ENCODE data around the gene SPEM2.
A peak's percentile ranks its signal among the peaks of the same experiment; 100 is the strongest.

SPEM2 gene

DNA sequence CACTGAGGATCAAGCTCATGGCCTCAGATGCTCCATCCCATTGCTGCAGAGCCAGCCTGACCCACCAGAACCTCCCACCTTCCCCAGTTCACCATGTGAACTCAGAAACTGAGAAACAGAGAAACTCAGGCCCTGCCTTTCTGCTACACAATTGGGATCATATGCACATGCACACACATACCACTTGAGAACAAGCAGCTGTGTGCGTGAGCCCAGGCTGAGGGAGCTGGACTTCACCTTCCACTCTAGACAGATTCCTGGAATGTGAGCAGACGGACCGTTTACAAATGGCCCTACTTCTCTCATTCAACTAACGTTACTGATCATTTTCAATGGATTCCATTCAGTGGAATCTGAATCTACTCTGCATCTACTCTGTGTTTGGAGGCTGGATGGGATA lies 1.7 kb upstream of the SPEM2 start:
- no peak for DNase-seq

DNA sequence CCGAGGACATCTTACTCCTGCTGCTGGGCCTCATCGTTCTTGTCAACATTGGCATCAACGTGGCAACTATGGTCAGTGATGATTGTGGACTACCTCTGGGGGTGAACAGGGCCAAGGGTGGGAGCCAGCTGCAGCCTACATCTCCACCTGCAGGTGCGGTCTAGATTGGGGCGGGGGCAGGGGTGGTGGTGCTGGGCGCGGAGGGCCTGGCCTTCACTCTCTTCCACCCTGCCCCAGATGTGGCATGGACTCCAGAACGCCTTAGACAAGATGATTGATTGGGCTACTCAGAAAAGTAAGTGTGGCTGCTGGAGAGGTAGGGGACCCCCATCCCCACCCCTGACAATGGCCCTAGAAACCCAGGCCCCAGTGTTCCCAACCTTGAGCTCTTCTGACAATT lies 340 bp downstream of the SPEM2 start:
- DNase-seq = no peak

DNA sequence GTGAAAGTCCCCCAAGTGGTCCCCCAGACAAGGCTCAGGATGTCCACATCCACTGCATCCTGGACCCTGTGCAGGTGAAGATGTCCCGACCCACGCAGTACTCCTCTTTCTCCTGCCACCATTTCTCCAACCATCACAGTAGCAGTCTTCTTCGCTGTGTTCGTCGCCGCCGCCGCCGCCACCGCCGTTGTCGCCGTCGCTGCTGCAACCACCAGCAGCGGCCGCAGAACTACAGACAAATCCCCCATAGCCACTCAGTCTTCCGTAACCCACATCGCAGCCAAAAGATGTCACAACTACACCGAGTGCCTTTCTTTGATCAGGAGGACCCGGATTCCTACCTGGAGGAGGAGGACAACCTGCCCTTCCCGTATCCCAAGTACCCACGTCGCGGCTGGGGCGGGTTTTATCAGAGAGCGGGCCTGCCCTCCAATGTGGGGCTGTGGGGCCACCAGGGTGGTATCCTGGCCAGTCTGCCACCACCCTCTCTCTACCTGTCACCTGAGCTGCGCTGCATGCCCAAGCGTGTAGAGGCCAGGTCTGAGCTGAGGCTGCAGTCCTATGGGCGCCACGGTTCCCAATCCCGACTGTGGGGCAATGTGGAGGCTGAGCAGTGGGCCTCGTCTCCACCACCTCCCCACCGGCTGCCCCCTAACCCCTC lies 917 bp downstream of the SPEM2 start:
- no peak for DNase-seq

DNA sequence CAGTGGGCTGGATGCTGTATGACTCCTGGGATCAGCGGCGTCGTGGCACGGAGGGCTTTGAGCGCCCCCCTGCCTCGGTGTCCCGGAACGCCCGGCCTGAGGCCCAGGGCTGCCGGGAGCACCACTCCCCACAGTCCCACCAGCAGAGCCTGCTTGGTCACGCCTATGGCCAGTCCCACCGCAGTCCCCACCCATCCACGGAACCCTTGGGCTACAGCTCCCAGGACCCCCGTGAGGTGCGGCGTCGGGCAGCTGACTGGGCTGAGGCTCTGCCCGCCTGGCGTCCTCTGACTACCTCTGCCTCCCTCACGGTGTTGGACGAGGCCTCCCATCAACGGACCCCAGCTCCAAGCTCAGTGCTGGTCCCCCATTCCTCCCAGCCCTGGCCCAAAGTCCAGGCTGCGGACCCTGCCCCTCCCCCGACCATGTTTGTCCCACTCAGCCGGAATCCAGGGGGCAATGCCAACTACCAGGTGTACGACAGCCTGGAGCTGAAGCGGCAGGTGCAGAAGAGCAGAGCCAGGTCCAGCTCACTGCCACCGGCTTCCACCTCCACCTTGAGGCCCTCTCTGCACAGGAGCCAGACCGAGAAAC lies 1.6 kb downstream of the SPEM2 start:
- DNase-seq = no peak

DNA sequence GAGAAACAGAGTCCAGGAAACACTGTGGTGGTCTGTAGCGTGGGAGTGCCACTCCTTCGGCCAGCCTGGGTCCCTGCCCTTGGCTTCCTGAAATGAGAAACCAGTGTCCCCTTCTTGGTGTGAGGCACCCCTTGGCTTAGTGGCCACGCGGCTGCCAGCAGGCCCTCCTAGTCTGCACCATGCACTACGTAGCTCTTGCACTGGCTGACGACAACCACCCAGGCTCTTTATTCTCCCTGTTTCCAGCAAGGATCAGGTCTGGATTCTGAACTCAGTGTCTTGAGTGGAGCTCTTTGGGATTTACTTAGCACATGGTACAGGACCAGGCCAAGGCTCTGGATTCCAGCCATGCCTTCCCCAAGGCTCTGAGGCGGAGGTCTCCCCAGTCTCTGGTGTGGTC lies 2.1 kb downstream of the SPEM2 start:
- DNase-seq = no peak

DNA sequence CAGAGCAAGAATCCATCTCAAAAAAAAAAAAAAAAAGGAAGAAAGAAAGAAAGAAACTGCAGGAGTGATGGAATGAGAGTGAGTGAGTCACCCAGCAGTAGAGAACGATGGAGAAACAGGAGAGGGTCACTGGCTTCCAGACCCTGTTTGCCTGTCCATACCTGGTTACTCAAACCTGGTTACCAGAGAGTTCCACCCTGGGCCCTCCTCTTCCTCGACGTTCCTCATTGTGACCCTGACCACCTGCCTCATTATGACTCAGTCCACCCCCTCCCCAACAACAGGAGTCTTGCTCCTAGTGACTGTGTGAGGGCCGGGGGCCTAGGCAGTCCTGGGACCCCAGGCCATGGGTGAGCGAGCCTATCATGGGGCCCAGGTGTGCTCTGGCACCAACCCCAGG lies 3.1 kb downstream of the SPEM2 start, which contains the start of gene SPEM3:
TSS of gene SPEM3 (plus strand) at position 301 of the 400 bp plus-strand sequence. CDS start at position 347, 46 bp downstream.
- DNase-seq = no peak

DNA sequence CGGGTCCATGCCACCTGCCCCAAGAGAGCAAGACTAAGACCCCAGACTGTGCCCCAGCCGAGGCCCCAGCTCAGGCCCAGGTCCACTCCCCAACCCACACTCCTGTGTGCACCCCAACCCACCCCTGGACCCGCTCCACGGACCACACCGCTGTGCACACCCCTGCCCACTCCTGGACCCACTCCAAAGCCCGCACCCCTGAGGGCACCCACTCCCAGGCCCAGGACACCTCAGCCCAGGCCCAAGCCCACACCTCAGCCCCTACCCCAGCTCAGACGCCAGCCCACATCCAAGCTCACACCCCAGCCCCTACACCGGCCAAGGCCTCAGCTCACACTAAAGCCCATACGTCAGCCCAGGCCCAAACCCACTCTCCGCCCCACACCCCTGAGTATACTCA lies 4.3 kb downstream of the SPEM2 start:
- DNase-seq = no peak

DNA sequence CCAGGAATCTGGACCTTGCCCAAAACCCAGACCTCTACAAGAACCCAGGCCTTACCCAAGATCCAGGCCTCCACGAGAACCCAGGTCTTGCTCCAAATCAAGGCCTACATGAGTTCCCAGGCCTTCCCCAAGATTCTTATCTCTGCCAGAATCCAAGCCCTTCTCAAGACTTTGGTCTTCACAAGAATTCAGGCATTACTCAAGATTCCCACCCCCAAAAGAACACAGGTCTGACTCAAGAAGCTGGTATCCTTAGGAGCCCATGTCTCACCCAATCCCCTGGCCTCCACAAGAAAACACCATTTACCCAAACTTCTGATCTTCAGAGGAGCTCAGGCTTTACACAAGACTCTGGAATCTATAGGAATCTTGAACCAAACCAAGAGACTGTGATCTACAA lies 5.8 kb downstream of the SPEM2 start:
- no peak for DNase-seq

DNA sequence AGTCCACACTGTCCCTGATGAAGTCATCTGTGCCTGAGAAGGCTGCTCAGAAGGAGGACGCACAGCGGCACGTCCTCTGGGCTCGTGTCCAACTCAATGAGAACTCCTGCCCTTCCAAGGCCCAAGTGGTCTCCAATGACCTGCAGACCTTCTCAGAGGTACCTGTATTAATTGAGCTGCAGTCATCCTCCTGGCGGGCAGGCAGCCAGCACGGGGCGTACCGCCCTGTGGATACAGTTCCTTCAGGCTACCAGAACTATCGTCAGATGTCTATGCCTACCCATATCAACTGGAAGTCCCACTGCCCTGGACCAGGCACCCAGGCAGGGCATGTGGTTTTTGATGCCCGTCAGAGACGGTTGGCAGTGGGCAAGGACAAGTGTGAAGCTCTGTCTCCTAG lies 6.9 kb downstream of the SPEM2 start:
- no peak for DNase-seq

DNA sequence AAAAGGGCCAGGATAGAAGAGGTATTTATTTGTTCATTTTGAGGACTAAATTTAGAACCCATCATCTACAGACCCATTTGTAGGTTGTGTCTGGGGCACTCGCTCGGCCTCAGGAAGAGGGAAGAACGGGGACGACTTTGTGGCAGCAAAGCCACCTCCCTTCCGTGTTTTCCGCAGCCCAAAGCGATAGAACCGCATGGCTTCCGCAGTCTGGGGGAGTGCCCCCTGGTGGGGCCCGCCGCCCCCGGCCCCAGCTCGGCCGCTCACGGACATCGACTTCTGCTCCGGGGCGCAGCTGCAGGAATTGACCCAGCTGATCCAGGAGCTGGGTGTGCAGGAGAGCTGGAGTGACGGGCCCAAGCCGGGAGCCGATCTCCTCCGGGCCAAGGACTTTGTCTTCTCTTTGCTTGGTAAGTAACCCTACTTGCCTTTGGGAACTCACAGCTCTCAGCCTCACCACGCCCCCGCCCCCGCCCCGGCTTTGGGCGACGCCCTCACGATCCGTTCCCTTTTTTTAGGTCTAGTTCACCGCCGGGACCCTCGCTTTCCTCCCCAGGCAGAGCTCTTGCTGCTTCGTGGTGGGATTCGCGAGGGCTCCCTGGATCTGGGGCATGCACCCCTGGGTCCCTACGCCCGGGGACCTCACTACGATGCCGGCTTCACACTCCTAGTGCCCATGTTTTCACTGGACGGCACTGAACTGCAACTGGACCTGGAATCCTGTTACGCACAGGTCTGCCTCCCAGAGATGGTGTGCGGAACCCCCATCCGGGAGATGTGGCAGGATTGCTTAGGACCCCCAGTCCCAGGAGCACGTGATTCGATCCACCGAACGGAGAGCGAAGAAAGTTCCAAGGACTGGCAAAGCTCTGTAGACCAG lies 10.5 kb downstream of the SPEM2 start:
- peak; percentile 67 for DNase-seq

DNA sequence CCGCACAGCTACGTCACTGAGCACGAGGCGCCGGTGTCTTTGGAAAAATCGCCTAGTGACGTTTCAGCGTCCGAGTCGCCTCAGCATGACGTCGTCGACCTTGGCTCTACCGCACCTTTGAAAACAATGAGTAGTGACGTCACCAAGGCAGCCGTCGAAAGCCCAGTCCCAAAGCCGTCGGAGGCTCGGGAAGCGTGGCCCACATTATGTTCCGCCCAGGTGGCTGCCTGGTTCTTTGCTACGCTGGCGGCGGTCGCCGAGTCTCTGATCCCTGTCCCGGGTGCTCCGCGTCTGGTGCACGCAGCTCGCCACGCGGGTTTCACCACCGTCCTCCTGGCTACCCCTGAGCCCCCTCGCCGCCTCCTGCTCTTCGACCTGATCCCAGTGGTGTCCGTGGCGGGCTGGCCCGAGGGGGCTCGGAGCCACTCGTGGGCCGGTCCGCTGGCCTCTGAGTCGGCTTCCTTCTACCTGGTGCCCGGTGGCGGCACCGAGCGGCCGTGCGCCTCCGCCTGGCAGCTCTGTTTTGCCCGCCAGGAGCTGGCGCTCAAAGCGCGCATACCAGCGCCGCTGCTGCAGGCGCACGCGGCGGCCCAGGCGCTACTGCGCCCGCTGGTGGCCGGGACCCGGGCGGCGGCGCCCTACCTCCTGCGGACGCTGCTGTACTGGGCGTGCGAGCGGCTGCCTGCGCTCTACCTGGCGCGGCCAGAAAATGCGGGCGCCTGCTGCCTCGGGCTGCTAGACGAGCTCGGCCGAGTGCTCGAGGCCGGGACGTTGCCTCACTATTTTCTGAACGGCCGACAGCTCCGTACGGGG lies 11.3 kb downstream of the SPEM2 start:
- peak; percentile 92 for DNase-seq

DNA sequence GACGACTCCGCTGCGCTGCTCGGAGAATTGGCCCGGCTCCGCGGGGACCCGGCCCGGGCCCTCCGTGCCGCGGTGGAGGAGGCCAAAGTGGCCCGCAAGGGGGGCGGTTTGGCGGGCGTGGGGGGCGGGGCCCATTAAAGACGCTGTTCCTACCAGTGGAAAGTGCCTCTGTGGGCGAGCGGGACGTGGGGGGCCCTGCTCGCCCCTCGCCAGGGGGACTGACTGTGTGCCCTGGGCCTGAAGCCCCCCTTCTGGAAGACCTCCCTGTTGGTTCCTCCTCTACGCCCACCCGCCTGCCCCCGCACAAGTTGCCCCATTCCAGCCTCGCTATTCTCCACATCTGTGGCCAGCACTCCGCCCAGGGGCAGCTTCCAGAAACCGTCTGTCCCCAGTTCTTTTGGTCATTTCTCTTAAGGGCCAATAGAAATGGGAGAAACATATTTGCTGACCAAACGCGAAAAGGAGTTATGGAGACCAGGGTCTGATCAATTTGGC lies 12.0 kb downstream of the SPEM2 start:
- DNase-seq = no peak

DNA sequence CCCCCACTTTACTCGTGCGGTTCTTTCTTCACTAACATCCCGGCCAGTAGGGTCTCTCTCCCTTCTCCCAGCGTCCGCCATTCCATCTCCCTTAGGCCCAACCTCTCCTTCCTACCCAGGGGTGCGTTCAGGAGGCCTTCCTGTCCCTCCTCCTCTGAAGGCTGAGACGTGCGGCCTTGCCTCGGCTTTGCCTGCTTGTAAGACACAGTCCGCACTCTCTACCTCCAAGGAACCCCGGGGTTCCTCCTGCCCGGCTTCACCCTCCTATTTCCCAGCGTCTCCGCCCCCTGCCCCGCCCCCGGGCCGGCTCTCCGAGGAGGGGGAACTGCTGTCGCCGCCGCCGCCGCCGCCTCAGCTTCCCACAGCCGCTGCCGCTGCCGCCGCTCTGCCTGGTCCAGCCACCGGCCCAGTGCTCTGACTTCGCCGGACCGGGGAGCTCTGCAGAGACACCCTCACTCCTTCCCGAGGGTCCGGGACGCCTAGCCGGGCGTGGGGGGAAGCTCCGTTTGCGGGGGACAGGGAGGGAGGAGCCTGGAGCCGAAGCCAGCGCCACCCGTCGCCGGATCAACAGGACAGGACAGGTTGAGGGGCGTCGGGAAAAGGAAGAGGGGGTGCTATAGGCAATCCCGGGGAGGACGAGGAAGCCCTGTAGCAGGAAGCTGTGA lies 12.7 kb downstream of the SPEM2 start:
- peak; percentile 52 for DNase-seq

DNA sequence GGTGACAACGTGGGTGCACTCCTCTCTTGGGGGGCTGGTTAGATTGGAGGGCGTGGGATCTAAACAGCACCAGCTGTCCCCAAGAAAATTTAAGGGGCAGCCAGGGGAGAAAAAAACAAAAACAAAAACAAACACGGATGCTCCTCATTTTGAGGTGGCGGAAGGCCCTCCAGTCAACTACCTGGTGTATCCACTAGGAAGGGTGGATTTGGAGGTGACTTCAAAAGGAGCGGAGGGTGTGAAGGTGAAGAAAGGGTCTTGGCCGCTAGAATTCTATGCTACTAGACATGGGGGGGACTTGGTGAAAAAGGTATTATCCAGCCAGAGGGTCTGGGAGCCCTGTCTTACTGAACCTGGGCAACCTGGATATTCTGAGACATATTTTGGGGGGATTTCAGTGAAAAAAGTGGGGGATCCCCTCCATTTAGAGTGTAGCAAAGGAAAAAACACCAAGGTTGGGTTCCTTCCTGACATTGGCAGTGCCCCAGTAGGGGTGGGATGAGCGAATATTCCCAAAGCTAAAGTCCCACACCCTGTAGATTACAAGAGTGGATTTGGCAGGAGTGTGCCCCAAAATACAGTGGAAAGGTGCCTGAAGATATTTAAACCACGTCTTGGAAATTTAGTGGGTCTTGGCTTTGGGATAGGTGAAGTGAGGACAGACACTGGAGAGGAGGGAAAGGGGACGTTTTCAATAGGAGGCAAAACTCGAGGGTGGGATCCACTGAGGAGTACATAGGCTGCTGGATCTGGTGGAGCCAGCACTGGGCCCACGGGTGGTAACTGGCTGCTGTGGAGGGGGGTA lies 13.4 kb downstream of the SPEM2 start:
- DNase-seq = no peak

DNA sequence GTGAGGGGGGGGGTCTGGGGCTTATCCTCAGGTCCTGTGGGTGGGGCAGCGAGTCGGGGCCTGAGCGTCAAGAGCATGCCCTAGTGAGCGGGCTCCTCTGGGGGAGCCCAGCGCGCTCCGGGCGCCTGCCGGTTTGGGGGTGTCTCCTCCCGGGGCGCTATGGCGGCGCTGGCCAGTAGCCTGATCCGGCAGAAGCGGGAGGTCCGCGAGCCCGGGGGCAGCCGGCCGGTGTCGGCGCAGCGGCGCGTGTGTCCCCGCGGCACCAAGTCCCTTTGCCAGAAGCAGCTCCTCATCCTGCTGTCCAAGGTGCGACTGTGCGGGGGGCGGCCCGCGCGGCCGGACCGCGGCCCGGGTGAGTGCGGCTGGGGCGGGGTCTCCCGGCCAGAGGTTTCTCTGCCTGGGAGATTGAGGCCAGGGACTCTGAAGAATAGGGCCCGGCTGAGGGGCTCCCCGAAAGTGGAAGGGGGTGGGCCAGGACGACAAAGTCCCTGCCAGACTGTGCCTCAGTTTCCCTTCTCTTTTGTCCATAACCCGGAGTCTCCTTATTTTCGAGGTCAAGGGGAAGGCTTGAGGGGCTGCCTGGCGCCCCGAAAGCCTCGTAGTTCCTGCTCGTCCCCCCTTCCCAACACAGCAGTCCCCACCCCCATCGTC lies 14.2 kb downstream of the SPEM2 start, which contains the start of gene FGF11:
TSS of gene FGF11 (plus strand) at position 51 of the 651 bp plus-strand sequence. CDS start at position 160, 109 bp downstream.
- no peak for DNase-seq

DNA sequence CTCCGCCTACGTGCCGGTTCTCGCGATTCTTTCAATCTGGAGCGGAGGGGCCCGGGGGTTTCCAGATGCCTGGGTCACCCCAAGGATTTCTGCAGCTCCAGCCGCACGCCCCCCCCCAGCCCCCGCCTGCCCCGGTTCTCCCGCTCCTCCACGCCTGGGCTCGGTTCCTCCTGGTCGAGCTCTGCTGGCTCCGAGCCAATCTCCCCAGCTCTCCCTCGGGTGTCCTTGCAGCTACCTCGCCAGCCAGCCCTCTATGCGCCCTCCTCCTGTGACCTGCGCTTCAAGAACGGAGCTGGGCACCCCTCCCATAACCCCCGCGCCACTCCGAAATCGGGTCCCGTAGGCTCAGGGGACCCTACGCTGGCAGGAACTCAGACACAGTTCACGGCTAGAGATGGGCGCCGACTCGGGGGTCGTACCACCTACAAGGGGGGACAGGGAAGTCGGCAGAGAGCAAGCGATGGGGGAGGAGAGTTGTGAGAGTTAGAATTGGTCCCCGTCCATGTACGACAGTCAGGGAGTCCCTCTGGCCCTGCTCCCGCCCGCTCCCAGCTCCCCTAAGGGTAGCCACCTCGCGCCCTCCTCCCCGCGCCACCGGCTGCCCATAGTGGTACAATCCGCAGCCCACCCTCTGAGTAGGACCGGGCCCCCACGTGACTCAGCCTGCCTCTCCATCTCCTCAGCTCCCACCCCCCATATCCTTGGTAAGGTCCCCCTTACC lies 14.9 kb downstream of the SPEM2 start:
- peak; percentile 43 for DNase-seq

DNA sequence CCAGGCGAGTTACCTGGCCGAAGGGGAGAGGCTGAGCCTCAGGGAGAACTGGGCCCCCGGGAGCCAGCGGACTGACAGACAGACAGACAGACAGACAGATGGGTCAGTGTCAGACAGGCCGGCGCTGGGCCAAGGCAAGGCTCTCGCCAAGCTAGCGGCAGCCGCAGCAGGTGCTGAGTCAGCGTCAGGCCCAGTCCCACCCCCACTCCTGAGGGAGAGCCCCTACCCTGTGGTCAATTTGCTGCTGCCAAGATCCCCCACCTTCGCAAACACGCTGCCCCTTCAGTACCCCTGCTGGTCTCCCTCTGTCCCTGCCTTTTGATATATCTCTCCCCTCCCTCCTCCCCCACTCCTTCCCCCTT lies 15.4 kb downstream of the SPEM2 start:
- peak; percentile 13 for DNase-seq

DNA sequence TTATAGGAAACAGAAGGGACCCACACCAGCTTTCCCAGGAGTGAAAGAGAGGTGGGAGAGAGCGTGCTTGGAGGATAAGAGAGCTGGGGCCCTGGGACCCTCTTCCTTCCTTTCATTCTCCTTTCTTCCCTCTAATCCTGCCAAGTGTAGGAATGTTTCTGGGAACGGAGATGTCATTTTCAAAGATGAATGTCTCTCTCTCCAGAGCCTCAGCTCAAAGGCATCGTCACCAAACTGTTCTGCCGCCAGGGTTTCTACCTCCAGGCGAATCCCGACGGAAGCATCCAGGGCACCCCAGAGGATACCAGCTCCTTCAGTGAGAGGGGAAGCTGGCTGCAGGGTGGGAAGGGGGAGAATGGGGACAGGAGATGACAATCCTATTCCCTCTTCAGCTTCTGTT lies 15.8 kb downstream of the SPEM2 start:
- DNase-seq = no peak

DNA sequence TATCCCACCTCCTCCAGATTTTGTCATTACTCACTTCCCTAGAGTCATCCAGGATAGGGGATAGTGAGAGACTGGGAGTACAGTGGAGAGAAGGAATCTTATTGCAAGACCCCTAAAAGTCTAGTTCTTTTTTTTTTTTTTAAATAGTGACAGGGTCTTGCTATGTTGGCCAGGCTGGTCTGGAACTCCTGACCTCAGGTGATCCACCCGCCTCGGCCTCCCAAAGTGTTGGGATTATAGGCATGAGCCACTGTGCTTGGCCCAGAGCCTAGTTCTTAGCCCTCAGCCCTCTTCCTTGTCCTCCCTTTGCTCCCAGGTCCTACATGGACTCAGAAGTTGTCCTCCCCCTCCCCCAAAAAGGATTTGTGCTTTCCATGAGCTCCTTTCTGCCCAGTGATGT lies 16.7 kb downstream of the SPEM2 start:
- DNase-seq = no peak

All from activated CD4-positive, alpha-beta T cell treated with anti-CD3 and anti-CD28 coated beads, Interleukin-10, Interleukin-2, amounts not matched to agents 100 ng/mL and 50 ng/mL, durations not matched to agents 16 hours and 8 hours (primary cell).